Body of pancreas (tissue), 4 donors: Measurements from ENCODE around the gene MLKL. TPM values are rescaled to one million over a fixed set of nuclear protein-coding genes. Genes with fewer than 3 reads are reported as not detected.

Experiments used
- ATAC-seq: fragments of 150-250 bp; one replicate; pipeline ENCODE4 v1.9.1; 2016
- DNase-seq, 4 donors: peaks; one replicate each; pipeline ENCODE4 v3.0.0-alpha.2; 2019
- H3K27ac ChIP-seq, 4 donors: fragments of 200-600 bp; sonication (generic); 1 replicate in 3 of 4; 2 replicates in 1 of 4; pipeline versions ENCODE4 v1.5.1 to v1.6.1; 2016 to 2019; ENCODE audit warnings: mild to moderate bottlenecking in 1 of 4, mixed read lengths in 1 of 4, moderate library complexity in 1 of 4
- H3K27me3 ChIP-seq, 2 donors: fragments of 200-600 bp; sonication (generic); one replicate each; pipeline ENCODE4 v1.6.0; 2016; ENCODE audit warnings: mild to moderate bottlenecking in 1 of 2
- H3K36me3 ChIP-seq, 2 donors: fragments of 200-600 bp; sonication (generic); replicated peaks in 1 of 2; 2 replicates each; pipeline ENCODE4 v1.5.1; 2016; ENCODE audit warnings: low read depth in 2 of 2; ENCODE audit not compliant: insufficient read depth in 1 of 2
- H3K4me1 ChIP-seq: fragments of 200-600 bp; sonication (generic); one replicate; pipeline ENCODE4 v1.6.0; 2016
- H3K4me3 ChIP-seq, 2 donors: fragments of 200-600 bp; sonication (generic); 1 replicate in 1 of 2; 2 replicates in 1 of 2; pipeline ENCODE4 v1.5.1; 2016 to 2019
- H3K9me3 ChIP-seq, 3 donors: fragments of 200-600 bp; sonication (generic); 1 replicate in 2 of 3; 2 replicates in 1 of 3; pipeline ENCODE4 v1.5.1; 2016
- CTCF ChIP-seq, 7 experiments: fragments of 450-650 bp in 4 of 7; fragments of 200-600 bp in 3 of 7; sonication (generic) in 3 of 7; IDR thresholded peaks; one replicate each; pipeline ENCODE4 v1.5.1; 2016 to 2019; ENCODE audit warnings: antibody characterized with exemption in 7 of 7
- POLR2A ChIP-seq, 3 donors: fragments of 450-650 bp; IDR thresholded peaks; one replicate each; pipeline ENCODE4 v1.6.1; 2016; ENCODE audit warnings: antibody characterized with exemption in 3 of 3, mild to moderate bottlenecking in 2 of 3
- WGBS, 2 donors: methylation state at CpG; one replicate each; pipeline ENCODE4 v1.1.5; 2017; 5-methylcytosine and 5-hydroxymethylcytosine counted together
- intact Hi-C: fragments of 100-400 bp; cut with DNase I; formaldehyde crosslinking; loops from one replicate; pipeline ENCODE4 v1.15.1; 2023
- total RNA-seq, 2 donors: library from RNA; depleted of rRNA; stranded (reverse); fragments of >200 nt; gene quantifications; one replicate each; pipeline ENCODE4 v1.1.0, GENCODE V29; 2016

The MLKL gene
- total RNA-seq, 2 donors from 2014 or later: 10.9 to 16.8 TPM

GRCh38 chr16:74738113-74738541 lies 37.5 kb upstream of the MLKL start:
- 68 to 82% methylated on average over 9 to 10 of the region's 10 CpGs for WGBS, 2 donors
- H3K36me3 ChIP-seq: no peaks in the 10 kb centered on the region
- H3K4me1 ChIP-seq: peaks cover 11% of the 10 kb centered on the region
- H3K27ac ChIP-seq: no peak overlapping the region
- H3K4me3 ChIP-seq: no peak overlapping the region
- no peak for TF ChIP-seq CTCF (IDR thresholded peaks at IDR 0.05)
- TF ChIP-seq POLR2A (IDR thresholded peaks at IDR 0.05): no peak
- ATAC-seq (no peak), DNase-seq (no peak)
- H3K27me3 ChIP-seq: no peaks in the 10 kb centered on the region
- no peaks in the 10 kb centered on the region for H3K9me3 ChIP-seq
- intact Hi-C loops: no loop called here

GRCh38 chr16:74737521-74737920 lies 36.9 kb upstream of the MLKL start:
- Histone ChIP-seq H3K4me1 (peaks cover 10% of the 10 kb centered on the region), H3K27me3 (no peaks in the 10 kb centered on the region), H3K9me3 (no peaks in the 10 kb centered on the region), H3K36me3 (no peaks in the 10 kb centered on the region), H3K4me3 (no peak overlapping the region), H3K27ac (no peak overlapping the region)
- TF ChIP-seq POLR2A (IDR thresholded peaks at IDR 0.05) (no peak), CTCF (IDR thresholded peaks at IDR 0.05) (no peak)
- no peak for DNase-seq
- no peak for ATAC-seq
- 94 to 95% methylated on average over 5 to 6 of the region's 6 CpGs for WGBS, 2 donors
- intact Hi-C loops: no loop called here

GRCh38 chr16:74736531-74737157 lies 36.0 kb upstream of the MLKL start:
- no peak for TF ChIP-seq POLR2A (IDR thresholded peaks at IDR 0.05)
- no peak for TF ChIP-seq CTCF (IDR thresholded peaks at IDR 0.05)
- Histone ChIP-seq H3K27me3 (no peaks in the 10 kb centered on the region), H3K4me3 (no peak overlapping the region), H3K4me1 (peaks cover 10% of the 10 kb centered on the region), H3K9me3 (no peaks in the 10 kb centered on the region), H3K27ac (no peak overlapping the region), H3K36me3 (no peaks in the 10 kb centered on the region)
- no peak for ATAC-seq
- 86 to 88% methylated on average over 9 of the region's 9 CpGs for WGBS, 2 donors
- intact Hi-C loops: no loop called here
- no peak for DNase-seq

- TF ChIP-seq CTCF (IDR thresholded peaks at IDR 0.05): no peak
- no peak for TF ChIP-seq POLR2A (IDR thresholded peaks at IDR 0.05)
- no peak for DNase-seq
- Histone ChIP-seq H3K4me3 (no peak overlapping the region), H3K9me3 (no peaks in the 10 kb centered on the region), H3K4me1 (peaks cover 4% of the 10 kb centered on the region), H3K36me3 (no peaks in the 10 kb centered on the region), H3K27me3 (no peaks in the 10 kb centered on the region), H3K27ac (no peak overlapping the region)
- no peak for ATAC-seq
- 84 to 100% methylated on average over 3 of the region's 3 CpGs for WGBS, 2 donors
- intact Hi-C loops: no loop called here
These were observed 34.9 kb upstream of the MLKL start for GRCh38 chr16:74735554-74735953.

GRCh38 chr16:74735162-74735452 lies 34.4 kb upstream of the MLKL start:
- no peaks in the 10 kb centered on the region for H3K9me3 ChIP-seq
- no peaks in the 10 kb centered on the region for H3K27me3 ChIP-seq
- H3K36me3 ChIP-seq: no peaks in the 10 kb centered on the region
- no peak overlapping the region for H3K4me3 ChIP-seq
- intact Hi-C loops: no loop called here
- TF ChIP-seq CTCF (IDR thresholded peaks at IDR 0.05) (no peak), POLR2A (IDR thresholded peaks at IDR 0.05) (no peak)
- no peak overlapping the region for H3K27ac ChIP-seq
- DNase-seq (no peak), ATAC-seq (no peak)
- WGBS, 2 donors: 89% methylated on average over 9 of the region's 10 CpGs; no CpG with 5 or more reads in 1 of the 2 donors
- H3K4me1 ChIP-seq: peaks cover 8% of the 10 kb centered on the region
